Right atrium auricular region (tissue), 2 donors: ENCODE results near the gene APOC4. TPM values are rescaled to one million over a fixed set of nuclear protein-coding genes. Genes with fewer than 3 reads are reported as not detected.
"Not testable (repeated sequence)": the region's sequence is repeated elsewhere in the genome, so short reads cannot be mapped to it uniquely, and the experiment has no call there.

Experiments
- DNase-seq: peaks from one replicate; pipeline ENCODE4 v3.0.0-alpha.2; 2019; ENCODE audit warnings: low spot score
- H3K27ac ChIP-seq, 2 donors: fragments of 200-600 bp; sonication (generic); 1 replicate in 1 of 2; 2 replicates in 1 of 2; pipeline ENCODE4 v1.5.1; 2016 to 2019
- H3K27me3 ChIP-seq, 2 donors: fragments of 200-600 bp; sonication (generic); one replicate each; pipeline versions ENCODE4 v1.5.1 to v1.6.0; 2017 to 2019
- H3K36me3 ChIP-seq: fragments of 200-600 bp; sonication (generic); one replicate; pipeline ENCODE4 v1.5.1; 2016
- H3K4me1 ChIP-seq, 2 donors: fragments of 200-600 bp; sonication (generic); one replicate each; pipeline versions ENCODE4 v1.5.1 to v1.6.0; 2017 to 2019
- H3K4me3 ChIP-seq, 2 donors: fragments of 200-600 bp; sonication (generic); 1 replicate in 1 of 2; 2 replicates in 1 of 2; pipeline ENCODE4 v1.5.1; 2017 to 2019; ENCODE audit warnings: mild to moderate bottlenecking in 1 of 2, moderate library complexity in 1 of 2
- H3K9me3 ChIP-seq, 2 donors: fragments of 200-600 bp; sonication (generic); one replicate each; pipeline ENCODE4 v1.5.1; 2019
- total RNA-seq, 2 donors: library from RNA; depleted of rRNA; stranded (reverse); fragments of >200 nt; gene quantifications; one replicate each; pipeline ENCODE4 v1.1.0, GENCODE V29; 2016
- TF ChIP-seq, protein P1 (sequence below), 2 donors: fragments of 200-600 bp; sonication (generic); IDR thresholded peaks; one replicate each; pipeline ENCODE4 v1.5.1; 2019; ENCODE audit warnings: antibody characterized with exemption in 2 of 2

Gene APOC4
- total RNA-seq, 2 donors from 2014 or later = not detected

DNA sequence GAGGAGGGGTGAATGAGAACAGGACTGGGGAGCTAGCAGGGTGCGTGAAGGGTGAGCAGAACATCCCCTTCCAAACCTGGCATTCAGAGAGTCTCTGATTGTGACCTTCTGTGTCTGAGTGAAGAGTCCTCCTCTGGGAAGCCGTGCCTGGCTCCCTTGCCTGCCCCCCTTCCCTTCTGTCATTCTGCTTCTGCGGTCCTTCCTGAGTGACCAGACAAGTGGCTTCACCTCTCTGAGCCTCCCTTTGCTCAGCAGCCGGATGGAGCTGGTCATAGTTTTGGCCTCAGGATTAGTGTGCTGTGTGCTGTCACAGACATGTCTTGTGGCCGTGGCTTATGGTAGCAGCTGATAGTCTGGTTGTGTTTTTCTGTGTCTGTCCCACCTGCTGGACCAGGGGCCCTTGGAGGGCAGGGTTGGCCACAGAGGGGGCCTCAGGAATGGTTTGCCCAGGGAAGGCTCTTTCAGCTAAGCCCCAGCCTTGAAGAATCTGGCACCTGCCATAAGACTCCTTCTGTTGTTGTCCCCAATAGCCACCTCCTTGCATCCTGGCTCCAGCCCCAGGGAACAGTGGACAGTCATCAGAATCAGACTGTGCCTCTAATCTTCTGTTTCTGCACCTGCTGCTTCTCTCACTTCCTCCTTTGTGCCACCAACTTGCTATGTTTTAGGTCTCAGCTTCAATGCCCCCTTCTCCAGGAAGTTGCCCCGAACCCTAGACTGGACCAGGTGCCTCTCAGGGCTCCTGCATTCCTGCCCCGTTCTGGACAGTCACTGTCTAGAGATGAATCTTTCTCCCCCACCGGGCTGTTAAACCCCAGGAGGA lies 19.1 kb downstream of the APOC4 start:
- no peak overlapping the region for H3K4me3 ChIP-seq
- no peaks in the 10 kb centered on the region for H3K27me3 ChIP-seq
- peaks cover 39% of the 10 kb centered on the region for H3K36me3 ChIP-seq
- TF ChIP-seq, protein P1, sequence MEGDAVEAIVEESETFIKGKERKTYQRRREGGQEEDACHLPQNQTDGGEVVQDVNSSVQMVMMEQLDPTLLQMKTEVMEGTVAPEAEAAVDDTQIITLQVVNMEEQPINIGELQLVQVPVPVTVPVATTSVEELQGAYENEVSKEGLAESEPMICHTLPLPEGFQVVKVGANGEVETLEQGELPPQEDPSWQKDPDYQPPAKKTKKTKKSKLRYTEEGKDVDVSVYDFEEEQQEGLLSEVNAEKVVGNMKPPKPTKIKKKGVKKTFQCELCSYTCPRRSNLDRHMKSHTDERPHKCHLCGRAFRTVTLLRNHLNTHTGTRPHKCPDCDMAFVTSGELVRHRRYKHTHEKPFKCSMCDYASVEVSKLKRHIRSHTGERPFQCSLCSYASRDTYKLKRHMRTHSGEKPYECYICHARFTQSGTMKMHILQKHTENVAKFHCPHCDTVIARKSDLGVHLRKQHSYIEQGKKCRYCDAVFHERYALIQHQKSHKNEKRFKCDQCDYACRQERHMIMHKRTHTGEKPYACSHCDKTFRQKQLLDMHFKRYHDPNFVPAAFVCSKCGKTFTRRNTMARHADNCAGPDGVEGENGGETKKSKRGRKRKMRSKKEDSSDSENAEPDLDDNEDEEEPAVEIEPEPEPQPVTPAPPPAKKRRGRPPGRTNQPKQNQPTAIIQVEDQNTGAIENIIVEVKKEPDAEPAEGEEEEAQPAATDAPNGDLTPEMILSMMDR (IDR thresholded peaks at IDR 0.05) = no peak
- DNase-seq = no peak
- H3K9me3 ChIP-seq = no peaks in the 10 kb centered on the region
- no peak overlapping the region for H3K27ac ChIP-seq
- peaks cover 0 to 44% of the 10 kb centered on the region in 2 donors for H3K4me1 ChIP-seq

DNA sequence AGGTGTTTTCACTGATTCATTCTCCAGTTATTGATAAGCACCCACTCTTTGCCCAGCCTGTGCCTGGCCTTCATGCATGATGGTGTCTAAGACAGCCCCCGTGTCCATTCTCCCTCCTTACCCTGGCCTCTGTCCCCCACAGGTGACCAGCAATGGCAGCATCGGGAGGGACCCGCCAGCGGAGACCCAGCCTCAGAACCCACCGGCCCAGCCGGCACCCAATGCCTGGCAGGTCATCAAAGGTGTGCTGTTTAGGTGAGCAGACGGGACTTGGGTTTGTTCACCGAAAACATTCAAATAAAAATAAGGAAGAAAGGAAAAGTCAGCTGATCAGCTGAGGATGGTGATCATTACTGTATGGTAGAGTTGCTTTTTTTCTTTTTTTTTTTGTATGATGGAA lies 19.8 kb downstream of the APOC4 start:
- peaks cover 46% of the 10 kb centered on the region for H3K36me3 ChIP-seq
- DNase-seq = no peak
- H3K4me1 ChIP-seq = peaks cover 0 to 37% of the 10 kb centered on the region in 2 donors
- H3K9me3 ChIP-seq = no peaks in the 10 kb centered on the region
- H3K27ac ChIP-seq = no peak overlapping the region
- H3K4me3 ChIP-seq = no peak overlapping the region
- TF ChIP-seq, protein P1 (IDR thresholded peaks at IDR 0.05) = no peak
- H3K27me3 ChIP-seq = no peaks in the 10 kb centered on the region

DNA sequence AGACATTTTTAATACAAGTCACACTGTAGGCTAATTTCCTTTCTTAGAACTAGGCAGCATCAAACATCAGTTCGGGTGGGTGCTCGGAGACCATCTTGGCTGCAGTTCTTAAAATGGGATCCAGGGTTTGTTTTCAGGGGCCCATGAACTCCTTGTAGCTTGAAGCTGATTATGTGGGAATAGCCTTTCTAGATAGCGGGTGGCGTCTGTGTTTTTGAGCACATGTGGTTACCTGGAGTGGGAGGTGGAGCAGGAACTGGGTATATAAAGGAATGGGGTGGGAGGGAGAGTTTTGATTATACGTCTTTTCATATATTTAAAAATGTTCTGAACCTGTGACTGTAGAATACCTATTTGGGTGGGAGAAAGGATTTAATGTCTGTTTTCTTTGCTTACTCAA lies 26.1 kb downstream of the APOC4 start:
- Histone ChIP-seq H3K27ac (no peak overlapping the region), H3K4me3 (no peak overlapping the region), H3K4me1 (no peaks in the 10 kb centered on the region), H3K27me3 (no peaks in the 10 kb centered on the region), H3K9me3 (no peaks in the 10 kb centered on the region), H3K36me3 (peaks cover 51% of the 10 kb centered on the region)
- DNase-seq = no peak
- TF ChIP-seq, protein P1 (IDR thresholded peaks at IDR 0.05) = no peak

DNA sequence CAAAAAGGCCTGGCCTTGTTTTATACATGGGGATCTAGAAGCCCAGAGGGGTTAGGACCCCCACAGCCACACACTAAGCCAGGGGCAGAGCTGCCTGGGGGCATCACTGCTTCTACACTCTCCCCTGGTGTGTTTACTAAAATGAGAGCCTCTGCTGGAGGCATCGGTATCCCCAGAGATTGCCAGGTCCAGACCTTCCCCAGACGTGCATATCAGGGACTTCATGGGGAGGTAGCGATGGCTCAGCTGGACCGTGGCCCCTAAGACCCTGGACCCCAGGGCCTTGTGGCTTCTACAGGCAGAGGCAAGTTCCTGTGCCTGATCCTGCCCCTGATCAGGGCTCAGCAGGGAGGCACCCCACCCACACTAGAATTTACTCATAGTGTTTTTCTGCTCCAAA lies 26.6 kb downstream of the APOC4 start:
- peaks cover 52% of the 10 kb centered on the region for H3K36me3 ChIP-seq
- H3K9me3 ChIP-seq = no peaks in the 10 kb centered on the region
- TF ChIP-seq, protein P1 (IDR thresholded peaks at IDR 0.05) = no peak
- no peak for DNase-seq
- no peak overlapping the region for H3K4me3 ChIP-seq
- no peak overlapping the region for H3K27ac ChIP-seq
- no peaks in the 10 kb centered on the region for H3K27me3 ChIP-seq
- H3K4me1 ChIP-seq = no peaks in the 10 kb centered on the region

DNA sequence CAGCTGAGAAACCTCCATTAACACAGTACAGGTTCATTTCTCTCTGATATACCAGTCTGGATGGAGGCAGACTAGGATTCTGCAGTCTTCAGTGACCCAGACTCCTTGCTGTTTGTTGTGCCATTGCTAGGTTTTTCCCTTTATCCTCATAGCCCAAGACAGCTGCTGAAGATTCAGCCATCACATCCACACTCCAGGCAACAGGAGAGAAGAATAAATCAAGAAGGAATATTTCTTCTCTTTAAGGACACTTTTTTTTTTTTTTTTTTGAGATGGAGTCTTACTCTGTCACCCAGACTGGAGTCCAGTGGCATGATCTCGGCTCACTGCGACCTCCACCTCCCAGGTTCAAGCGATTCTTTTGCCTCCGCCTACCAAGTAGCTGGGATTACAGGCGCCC lies 27.4 kb downstream of the APOC4 start:
- Histone ChIP-seq H3K27me3 (no peaks in the 10 kb centered on the region), H3K36me3 (peaks cover 52% of the 10 kb centered on the region), H3K9me3 (no peaks in the 10 kb centered on the region), H3K4me1 (no peaks in the 10 kb centered on the region), H3K4me3 (no peak overlapping the region), H3K27ac (no peak overlapping the region)
- TF ChIP-seq, protein P1 (IDR thresholded peaks at IDR 0.05) = no peak
- no peak for DNase-seq

DNA sequence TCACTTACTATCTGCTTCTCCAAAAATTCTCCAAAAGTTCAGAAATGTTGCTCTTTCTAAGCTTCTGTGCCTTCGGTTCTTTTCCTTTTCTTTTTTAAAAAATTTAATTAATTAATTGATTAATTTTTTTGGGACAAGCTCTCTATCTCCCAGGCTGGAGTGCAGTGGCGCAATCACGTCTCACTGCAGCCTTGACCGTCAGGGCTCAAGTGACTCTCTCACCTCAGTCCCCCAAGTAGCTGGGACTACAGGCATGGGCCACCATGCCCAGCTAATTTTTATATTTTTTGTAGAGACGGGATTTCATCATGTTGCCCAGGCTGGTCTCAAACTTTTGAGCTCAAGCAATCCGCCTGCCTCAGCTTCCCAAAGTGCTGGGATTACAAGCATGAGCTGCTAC lies 29.4 kb downstream of the APOC4 start:
- H3K27me3 ChIP-seq, H3K4me1 ChIP-seq, DNase-seq, H3K4me3 ChIP-seq, H3K9me3 ChIP-seq, H3K27ac ChIP-seq: not testable (repeated sequence)
- H3K36me3 ChIP-seq = peaks cover 55% of the 10 kb centered on the region
